SK-N-MC (cell line): ENCODE data around the gene STK38L.
A peak's percentile ranks its signal among the peaks of the same experiment; 100 is the strongest.

ENCODE experiments used
- DNase-seq: peaks from one replicate; pipeline ENCODE4 v3.0.0-alpha.2; 2011; ENCODE audit warnings: low read depth, low spot score
- H3K27ac ChIP-seq: fragments of 200-600 bp; sonication (generic); 2 replicates; pipeline ENCODE4 v1.5.1; 2016; ENCODE audit warnings: mixed run types
- H3K36me3 ChIP-seq: fragments of 200-600 bp; sonication (generic); 2 replicates; pipeline ENCODE4 v1.6.1; 2017; ENCODE audit warnings: antibody characterized with exemption, low read length, mixed read lengths; ENCODE audit not compliant: insufficient read depth
- H3K4me3 ChIP-seq: fragments of 200-600 bp; sonication (generic); 2 replicates; pipeline ENCODE4 v1.5.1; 2016
- H3K9ac ChIP-seq: fragments of 200-600 bp; sonication (generic); 2 replicates; pipeline ENCODE4 v1.8.0; 2017; ENCODE audit warnings: mixed run types, mixed read lengths; ENCODE audit not compliant: insufficient read length
- H3K9me3 ChIP-seq: fragments of 200-600 bp; sonication (generic); 2 replicates; pipeline ENCODE4 v1.6.1; 2017; ENCODE audit warnings: low read depth, mild to moderate bottlenecking, antibody characterized with exemption, low read length, moderate library complexity, mixed read lengths
- EZH2 ChIP-seq: fragments of 200-600 bp; sonication (generic); IDR thresholded peaks from one replicate; pipeline ENCODE4 v1.6.1; 2017; ENCODE audit warnings: antibody characterized with exemption
- FOXP2 ChIP-seq: optimal IDR thresholded peaks from 2 replicates; pipeline ENCODE3; 2011; ENCODE audit warnings: mild to moderate bottlenecking, moderate library complexity; ENCODE audit not compliant: insufficient read depth; ENCODE audit errors: extremely low read length, control extremely low read depth
- POLR2AphosphoS5 ChIP-seq: IDR thresholded peaks from 2 replicates; pipeline ENCODE4 v1.6.1; 2012; ENCODE audit warnings: mild to moderate bottlenecking, low read depth, low read length, borderline replicate concordance

STK38L gene

DNA sequence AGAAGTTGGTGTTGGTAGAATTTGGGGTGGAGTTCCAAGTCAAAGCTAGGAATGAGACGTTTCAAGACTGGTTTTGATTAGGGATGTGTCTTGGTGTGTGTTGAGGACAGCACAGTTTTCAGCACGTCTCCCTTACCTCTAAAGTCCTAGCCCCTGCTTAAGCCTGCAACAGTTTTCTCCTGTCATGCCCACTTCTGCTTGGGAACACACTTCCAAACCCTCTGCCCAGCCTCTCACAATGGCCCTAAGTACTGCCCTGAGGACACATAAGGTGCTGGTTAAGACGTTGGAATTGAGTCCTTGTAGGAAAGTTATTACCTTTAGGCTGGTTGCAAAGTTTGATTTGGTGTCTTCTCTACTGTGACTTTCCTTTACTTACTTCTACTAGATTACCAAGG is 87.8 kb downstream of the STK38L start:
- Histone ChIP-seq H3K9me3 (no peaks in the 10 kb centered on the region), H3K36me3 (no peaks in the 10 kb centered on the region), H3K27ac (no peak overlapping the region), H3K4me3 (peak overlapping the region; percentile 92), H3K9ac (no peak overlapping the region)
- no peak for DNase-seq
- no peak for TF ChIP-seq POLR2AphosphoS5
- TF ChIP-seq FOXP2, result no peak
- no peak for TF ChIP-seq EZH2

DNA sequence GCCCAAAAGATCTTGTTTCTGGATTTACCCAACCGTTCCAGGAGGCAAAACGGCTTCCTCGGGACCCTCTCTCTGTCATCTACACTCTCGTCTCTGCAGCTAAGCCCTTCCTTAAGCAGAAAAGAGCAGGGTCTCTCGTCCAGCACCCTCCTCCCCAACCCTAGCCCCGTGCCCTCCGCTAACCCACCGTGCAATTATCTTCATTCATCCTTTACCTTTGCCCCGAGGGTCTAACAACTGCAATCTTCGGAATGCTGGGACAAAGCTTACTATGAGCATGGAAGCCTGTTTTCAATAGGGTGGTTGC is 88.3 kb downstream of the STK38L start:
- DNase-seq, result no peak
- no peak overlapping the region for H3K27ac ChIP-seq
- TF ChIP-seq FOXP2 (no peak), EZH2 (no peak), POLR2AphosphoS5 (no peak)

GRCh38 chr12:27332714-27333402 is 88.8 kb downstream of the STK38L start, which contains the start of gene BMAL2:
Gene BMAL2 (plus strand): TSS chr12:27332836. CDS start chr12:27333073, 237 bp downstream.
- Histone ChIP-seq H3K9me3 (no peaks in the 10 kb centered on the region), H3K9ac (peak within 1 kb of the TSS; percentile 33), H3K4me3 (peak within 1 kb of the TSS; percentile 92), H3K27ac (no peak within 1 kb of the TSS), H3K36me3 (no peaks in the 10 kb centered on the region)
- no peak for DNase-seq
- TF ChIP-seq EZH2 (no peak), FOXP2 (no peak), POLR2AphosphoS5 (no peak)

More for the DNA sequence above, 88.3 kb downstream of the STK38L start:
- Histone ChIP-seq H3K9me3 (no peaks in the 10 kb centered on the region), H3K9ac (peak overlapping the region; percentile 33), H3K4me3 (peak overlapping the region; percentile 92), H3K36me3 (no peaks in the 10 kb centered on the region)

GRCh38 chr12:27333403-27334009 is 89.4 kb downstream of the STK38L start:
- no peak for DNase-seq
- peak overlapping the region; percentile 92 for H3K4me3 ChIP-seq

GRCh38 chr12:27334042-27334720 is 90.1 kb downstream of the STK38L start:
- TF ChIP-seq POLR2AphosphoS5 (no peak), EZH2 (no peak), FOXP2 (no peak)
- H3K36me3 ChIP-seq, result no peaks in the 10 kb centered on the region
- H3K9me3 ChIP-seq, result no peaks in the 10 kb centered on the region
- no peak for DNase-seq
- no peak overlapping the region for H3K9ac ChIP-seq
- H3K27ac ChIP-seq, result no peak overlapping the region
- peak overlapping the region; percentile 92 for H3K4me3 ChIP-seq

More at GRCh38 chr12:27333403-27334009, 89.4 kb downstream of the STK38L start:
- peak overlapping the region; percentile 19 for H3K9ac ChIP-seq
- H3K36me3 ChIP-seq, result no peaks in the 10 kb centered on the region
- H3K9me3 ChIP-seq, result no peaks in the 10 kb centered on the region
- no peak overlapping the region for H3K27ac ChIP-seq
- TF ChIP-seq FOXP2 (no peak), EZH2 (no peak), POLR2AphosphoS5 (no peak)

DNA sequence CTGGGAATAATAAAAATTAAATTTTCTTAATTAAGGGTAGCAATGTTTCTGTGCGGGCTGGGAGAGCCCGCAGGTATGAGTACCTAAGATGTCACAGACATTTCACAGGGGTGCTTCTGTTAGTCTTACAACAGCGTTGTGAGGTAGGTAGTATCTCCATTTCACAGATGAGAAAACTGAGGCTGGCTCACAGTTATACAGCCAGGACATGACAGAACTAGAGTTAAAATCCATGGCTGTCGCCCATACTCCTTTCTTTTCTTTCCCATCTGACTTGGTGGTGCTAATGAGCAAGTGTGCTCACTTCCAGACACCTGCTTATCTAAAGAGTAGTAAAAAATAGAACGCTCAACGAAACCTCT is 90.6 kb downstream of the STK38L start:
- Histone ChIP-seq H3K9ac (no peak overlapping the region), H3K27ac (no peak overlapping the region), H3K9me3 (no peaks in the 10 kb centered on the region), H3K36me3 (no peaks in the 10 kb centered on the region), H3K4me3 (no peak overlapping the region)
- no peak for DNase-seq
- TF ChIP-seq FOXP2 (no peak), EZH2 (no peak), POLR2AphosphoS5 (no peak)

DNA sequence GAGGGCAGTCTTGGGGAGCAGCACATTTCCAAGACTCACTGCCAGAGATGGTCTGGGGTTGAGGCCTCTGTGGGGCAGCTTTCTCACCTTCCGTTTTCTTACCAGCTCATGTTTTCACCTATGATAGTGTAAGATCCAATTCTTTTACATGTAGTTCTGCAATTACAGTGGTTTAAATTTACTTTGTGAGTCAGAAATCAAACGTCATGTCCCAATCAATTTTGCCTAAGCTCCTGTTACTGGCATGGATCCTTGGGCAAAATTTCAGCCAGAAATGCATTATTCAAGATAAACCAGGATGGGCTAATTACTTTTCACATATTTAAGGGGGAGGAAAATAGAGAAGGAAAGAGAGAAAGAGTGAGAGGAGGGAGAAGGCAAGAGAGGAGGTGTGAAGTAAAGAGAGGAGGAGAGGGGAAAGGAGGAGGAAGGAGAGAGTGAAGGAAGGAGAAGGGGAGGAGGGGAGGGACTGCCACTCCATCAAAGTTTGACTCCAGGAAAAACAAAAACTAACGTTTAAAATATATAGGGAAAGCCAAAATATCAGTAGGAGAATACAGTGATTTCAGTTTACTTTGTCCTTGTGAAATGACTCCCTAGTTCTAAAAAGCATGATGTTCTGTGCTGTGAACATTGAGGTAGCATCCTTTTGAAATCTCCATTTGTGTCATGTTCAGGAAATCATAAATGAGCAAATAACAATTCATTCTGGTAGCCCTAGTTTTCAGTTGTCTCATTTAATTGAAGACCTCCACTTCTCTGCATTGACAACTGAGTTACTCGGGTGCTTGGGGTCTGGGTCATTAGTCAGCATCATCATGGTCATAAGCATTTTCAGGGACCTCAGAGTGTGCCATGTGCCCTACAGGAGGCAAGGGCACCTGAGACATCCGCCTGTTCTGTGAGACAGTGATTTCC is 91.5 kb downstream of the STK38L start:
- no peak overlapping the region for H3K9ac ChIP-seq
- no peaks in the 10 kb centered on the region for H3K36me3 ChIP-seq
- H3K27ac ChIP-seq, result no peak overlapping the region
- no peak for DNase-seq
- TF ChIP-seq EZH2 (no peak), FOXP2 (no peak), POLR2AphosphoS5 (no peak)
- no peak overlapping the region for H3K4me3 ChIP-seq
- H3K9me3 ChIP-seq, result no peaks in the 10 kb centered on the region

- Histone ChIP-seq H3K36me3 (no peaks in the 10 kb centered on the region), H3K9ac (no peak overlapping the region), H3K27ac (no peak overlapping the region), H3K4me3 (no peak overlapping the region), H3K9me3 (no peaks in the 10 kb centered on the region)
- no peak for TF ChIP-seq POLR2AphosphoS5
- no peak for TF ChIP-seq FOXP2
- no peak for TF ChIP-seq EZH2
- no peak for DNase-seq
Observed at GRCh38 chr12:27336282-27336653, 92.2 kb downstream of the STK38L start.
